ENCODE measurements around the gene TRIM40. TPM values are rescaled to one million over a fixed set of nuclear protein-coding genes. Genes with fewer than 3 reads are reported as not detected.

TRIM40 gene
- total RNA-seq, 6 experiments from 2014 or later: 0.18 to 5.2 TPM; not detected in 4

DNA sequence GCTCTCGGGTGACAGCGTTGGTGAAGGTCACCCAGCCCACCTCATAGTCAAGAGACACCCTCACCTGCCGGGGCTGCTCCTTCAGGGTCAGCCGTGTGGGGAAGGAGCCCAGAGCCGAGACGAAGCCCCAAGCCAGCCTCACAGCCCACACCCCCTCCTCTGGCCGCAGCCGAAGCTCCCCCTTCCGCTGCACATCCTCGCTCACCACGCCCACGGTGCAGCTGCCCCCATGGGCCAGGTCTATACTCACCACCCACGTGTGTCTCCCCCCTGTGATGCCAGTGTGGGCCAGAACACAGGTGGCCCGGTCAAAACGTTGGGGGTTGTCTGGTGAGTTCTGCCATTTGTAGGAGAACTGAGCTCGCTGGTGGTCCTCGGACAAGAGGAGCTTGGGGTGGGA lies 18.1 kb downstream of the TRIM40 start:
- Histone ChIP-seq H3K27me3 (no peaks in the 10 kb centered on the region), H3K36me3 (no peaks in the 10 kb centered on the region), H3K9me3 (no peaks in the 10 kb centered on the region), H3K4me1 (no peaks in the 10 kb centered on the region), H3K27ac (no peak overlapping the region), H3K4me3 (no peak overlapping the region)
- 82% methylated on average over 6 of the region's 17 CpGs for WGBS (ENCODE audit: insufficient coverage, low coverage, low lambda C conversion rate, missing lambda C conversion rate)
- ATAC-seq (no peak), DNase-seq (no peak)
- intact Hi-C loops (cut with DNase I): no loop called here
- TF ChIP-seq, protein P1, sequence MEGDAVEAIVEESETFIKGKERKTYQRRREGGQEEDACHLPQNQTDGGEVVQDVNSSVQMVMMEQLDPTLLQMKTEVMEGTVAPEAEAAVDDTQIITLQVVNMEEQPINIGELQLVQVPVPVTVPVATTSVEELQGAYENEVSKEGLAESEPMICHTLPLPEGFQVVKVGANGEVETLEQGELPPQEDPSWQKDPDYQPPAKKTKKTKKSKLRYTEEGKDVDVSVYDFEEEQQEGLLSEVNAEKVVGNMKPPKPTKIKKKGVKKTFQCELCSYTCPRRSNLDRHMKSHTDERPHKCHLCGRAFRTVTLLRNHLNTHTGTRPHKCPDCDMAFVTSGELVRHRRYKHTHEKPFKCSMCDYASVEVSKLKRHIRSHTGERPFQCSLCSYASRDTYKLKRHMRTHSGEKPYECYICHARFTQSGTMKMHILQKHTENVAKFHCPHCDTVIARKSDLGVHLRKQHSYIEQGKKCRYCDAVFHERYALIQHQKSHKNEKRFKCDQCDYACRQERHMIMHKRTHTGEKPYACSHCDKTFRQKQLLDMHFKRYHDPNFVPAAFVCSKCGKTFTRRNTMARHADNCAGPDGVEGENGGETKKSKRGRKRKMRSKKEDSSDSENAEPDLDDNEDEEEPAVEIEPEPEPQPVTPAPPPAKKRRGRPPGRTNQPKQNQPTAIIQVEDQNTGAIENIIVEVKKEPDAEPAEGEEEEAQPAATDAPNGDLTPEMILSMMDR (IDR thresholded peaks at IDR 0.05): no peak
- TF ChIP-seq POLR2A (IDR thresholded peaks at IDR 0.05): no peak

DNA sequence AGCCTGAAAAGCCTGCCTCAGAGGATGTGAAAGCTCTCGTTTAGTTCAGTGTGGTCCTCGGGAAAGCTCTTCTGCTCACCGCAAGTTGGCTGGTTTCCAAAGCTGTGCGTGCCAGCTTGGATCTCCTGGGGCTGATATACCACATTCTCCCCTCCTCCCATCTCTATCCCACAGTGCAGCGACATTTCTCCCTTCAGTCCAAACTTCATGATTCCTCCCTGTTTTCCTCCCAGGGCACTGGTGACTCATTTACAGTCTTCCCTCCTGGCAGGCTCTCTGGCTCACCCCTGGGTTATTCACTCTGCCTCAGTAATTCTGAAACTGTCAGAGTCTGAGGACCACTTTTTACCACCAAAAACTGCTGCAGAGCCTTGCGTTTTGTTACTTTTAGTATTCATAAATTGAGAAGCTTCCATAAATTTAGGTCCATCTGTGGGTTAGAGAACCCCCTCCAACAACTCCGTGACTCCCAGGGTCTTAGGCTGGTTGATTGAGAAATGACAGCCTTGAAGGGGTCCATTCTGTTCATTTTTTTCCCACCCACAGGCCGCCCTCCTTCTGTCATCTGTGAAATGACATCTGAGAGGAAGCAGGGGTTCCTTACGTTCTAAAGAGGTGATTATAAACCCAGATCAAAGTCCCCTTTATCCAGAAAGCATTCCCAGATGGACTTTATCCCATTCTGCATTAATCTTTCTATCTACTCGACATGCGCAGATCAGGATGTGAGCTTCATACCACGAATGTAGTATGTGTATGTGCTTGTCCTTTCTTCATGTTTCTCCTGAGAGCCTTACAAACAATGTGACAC lies 19.0 kb downstream of the TRIM40 start:
- H3K4me1 ChIP-seq: no peaks in the 10 kb centered on the region
- DNase-seq: no peak
- H3K27ac ChIP-seq: peak overlapping the region in 1 of 3 donors; percentile 15
- intact Hi-C loops (cut with DNase I): no loop called here
- H3K4me3 ChIP-seq: no peak overlapping the region
- 40% methylated on average over 9 of the region's 12 CpGs for WGBS (ENCODE audit: insufficient coverage, low coverage, low lambda C conversion rate, missing lambda C conversion rate)
- TF ChIP-seq, protein P1 (IDR thresholded peaks at IDR 0.05): no peak
- no peak for TF ChIP-seq POLR2A (IDR thresholded peaks at IDR 0.05)
- H3K27me3 ChIP-seq: no peaks in the 10 kb centered on the region
- no peaks in the 10 kb centered on the region for H3K9me3 ChIP-seq
- peak in 3 of 4 donors; percentile 68 to 83 (median 76) for ATAC-seq
- H3K36me3 ChIP-seq: no peaks in the 10 kb centered on the region

DNA sequence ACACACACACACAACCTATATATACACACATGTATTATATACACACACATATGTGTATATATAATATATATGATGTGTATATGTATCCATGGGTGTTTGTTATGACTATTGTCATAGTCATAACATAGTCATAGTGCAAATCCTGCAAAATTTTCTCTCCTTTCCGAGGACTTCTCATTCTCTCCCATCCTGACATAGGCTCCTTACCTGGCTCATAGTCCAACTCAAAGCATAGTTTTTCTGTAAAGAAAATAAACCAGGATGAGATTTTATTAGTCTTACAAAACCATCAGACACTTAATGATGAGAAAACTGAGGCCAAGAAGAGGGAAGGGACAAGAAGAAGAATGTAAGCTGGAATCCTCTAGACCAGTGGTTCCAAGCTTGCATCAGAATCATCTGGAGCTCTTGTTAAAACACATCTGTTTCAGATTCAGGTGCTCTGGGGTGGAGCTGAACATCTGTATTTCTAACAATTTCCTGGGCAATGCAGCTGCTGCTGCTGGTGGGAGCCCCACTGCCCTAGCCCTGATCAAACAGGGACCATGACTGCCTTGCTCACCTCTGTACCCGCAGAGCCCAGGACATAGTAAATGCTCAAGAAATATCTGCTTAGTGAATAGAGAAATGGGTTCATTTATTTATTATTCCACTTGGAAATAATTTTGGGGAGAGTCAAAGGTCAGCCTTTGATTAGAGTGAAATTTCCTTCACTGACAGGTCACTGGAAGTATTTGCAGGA lies 19.8 kb downstream of the TRIM40 start:
- H3K27ac ChIP-seq: peak overlapping the region in 1 of 3 donors; percentile 15
- WGBS (ENCODE audit: insufficient coverage, low coverage, low lambda C conversion rate, missing lambda C conversion rate): 77% methylated on average over 2 of the region's 2 CpGs
- no peaks in the 10 kb centered on the region for H3K27me3 ChIP-seq
- no peaks in the 10 kb centered on the region for H3K9me3 ChIP-seq
- intact Hi-C loops (cut with DNase I): no loop called here
- H3K4me1 ChIP-seq: no peaks in the 10 kb centered on the region
- TF ChIP-seq, protein P1 (IDR thresholded peaks at IDR 0.05): no peak
- no peak for TF ChIP-seq POLR2A (IDR thresholded peaks at IDR 0.05)
- H3K36me3 ChIP-seq: no peaks in the 10 kb centered on the region
- no peak for ATAC-seq
- DNase-seq: no peak
- no peak overlapping the region for H3K4me3 ChIP-seq

DNA sequence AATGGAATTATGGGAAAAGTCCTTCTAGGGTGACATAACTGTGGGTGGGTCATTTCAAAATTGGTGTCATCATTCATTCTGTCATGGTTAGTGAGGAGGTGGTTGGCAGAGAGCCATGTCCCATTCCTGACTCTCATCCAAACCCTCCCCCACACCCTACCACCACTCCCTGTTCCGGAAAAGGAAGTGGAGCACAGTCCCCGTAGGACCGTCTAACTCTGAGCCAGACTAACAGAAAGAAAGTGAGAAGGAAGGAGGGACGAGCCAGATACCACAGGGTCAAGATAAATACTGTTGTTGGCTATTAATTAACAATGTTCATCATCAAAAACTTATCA lies 20.3 kb downstream of the TRIM40 start:
- no peak overlapping the region for H3K27ac ChIP-seq
- no peaks in the 10 kb centered on the region for H3K9me3 ChIP-seq
- H3K4me1 ChIP-seq: no peaks in the 10 kb centered on the region
- no peaks in the 10 kb centered on the region for H3K27me3 ChIP-seq
- DNase-seq: peak in 1 of 3 donors; percentile 68
- H3K4me3 ChIP-seq: no peak overlapping the region
- ATAC-seq: peak; percentile 49 to 80 (median 62)
- 1% methylated on average over 4 of the region's 4 CpGs for WGBS (ENCODE audit: insufficient coverage, low coverage, low lambda C conversion rate, missing lambda C conversion rate)
- TF ChIP-seq POLR2A (IDR thresholded peaks at IDR 0.05): no peak
- TF ChIP-seq, protein P1 (IDR thresholded peaks at IDR 0.05): no peak
- intact Hi-C loops (cut with DNase I): no loop called here
- no peaks in the 10 kb centered on the region for H3K36me3 ChIP-seq
